D721Med (cell line): ENCODE measurements around the gene ZBED1.
"Not testable (repeated sequence)": the region's sequence is repeated elsewhere in the genome, so short reads cannot be mapped to it uniquely, and the experiment has no call there.

ENCODE experiments used
- DNase-seq: peaks from one replicate; pipeline ENCODE4 v3.0.0; 2011; ENCODE audit warnings: low spot score; ENCODE audit not compliant: insufficient read length
- FAIRE-seq: peaks from 2 replicates; lab custom pipeline; 2011; peaks lifted over from hg19 to GRCh38; lab: Jason Lieb, UNC
- CTCF ChIP-seq: IDR thresholded peaks from 2 replicates; pipeline ENCODE4 v1.5.1; 2012; ENCODE audit warnings: mild to moderate bottlenecking, control low read depth; ENCODE audit not compliant: insufficient read depth; ENCODE audit errors: missing control alignments

ZBED1 gene

GRCh38 chrX:2462074-2462473, 38.7 kb downstream of the ZBED1 start:
- no peak for FAIRE-seq
- TF ChIP-seq CTCF = no peak
- no peak for DNase-seq

GRCh38 chrX:2461711-2462016, 39.1 kb downstream of the ZBED1 start:
- no peak for FAIRE-seq

GRCh38 chrX:2460821-2461710, 39.7 kb downstream of the ZBED1 start:
- FAIRE-seq, DNase-seq: not testable (repeated sequence)

More at GRCh38 chrX:2461711-2462016, 39.1 kb downstream of the ZBED1 start:
- TF ChIP-seq CTCF = no peak
- no peak for DNase-seq

GRCh38 chrX:2460048-2460447, 40.7 kb downstream of the ZBED1 start:
- not testable (repeated sequence) for FAIRE-seq, DNase-seq

GRCh38 chrX:2458309-2458708, 42.5 kb downstream of the ZBED1 start:
- no peak for TF ChIP-seq CTCF
- no peak for FAIRE-seq
- no peak for DNase-seq

- DNase-seq (no peak), FAIRE-seq (no peak)
- no peak for TF ChIP-seq CTCF
Measured at GRCh38 chrX:2457289-2458133, 43.3 kb downstream of the ZBED1 start.

GRCh38 chrX:2456091-2456490, 44.7 kb downstream of the ZBED1 start:
- FAIRE-seq, DNase-seq: not testable (repeated sequence)

GRCh38 chrX:2454620-2455019, 46.2 kb downstream of the ZBED1 start:
- FAIRE-seq, DNase-seq: not testable (repeated sequence)

- FAIRE-seq (no peak), DNase-seq (no peak)
- no peak for TF ChIP-seq CTCF
Measured at GRCh38 chrX:2452799-2453198, 48.0 kb downstream of the ZBED1 start.
